HG02973 (cell line): ENCODE data around the gene SECTM1.
"Not testable (repeated sequence)": the region's sequence is repeated elsewhere in the genome, so short reads cannot be mapped to it uniquely, and the experiment has no call there.

ENCODE experiments used
- ATAC-seq: cut with Tn5 transposase; IDR thresholded peaks from one replicate; pipeline ENCODE4 v1.9.1; 2021; ENCODE audit warnings: moderate library complexity; ENCODE audit not compliant: unreplicated experiment

The SECTM1 gene

DNA sequence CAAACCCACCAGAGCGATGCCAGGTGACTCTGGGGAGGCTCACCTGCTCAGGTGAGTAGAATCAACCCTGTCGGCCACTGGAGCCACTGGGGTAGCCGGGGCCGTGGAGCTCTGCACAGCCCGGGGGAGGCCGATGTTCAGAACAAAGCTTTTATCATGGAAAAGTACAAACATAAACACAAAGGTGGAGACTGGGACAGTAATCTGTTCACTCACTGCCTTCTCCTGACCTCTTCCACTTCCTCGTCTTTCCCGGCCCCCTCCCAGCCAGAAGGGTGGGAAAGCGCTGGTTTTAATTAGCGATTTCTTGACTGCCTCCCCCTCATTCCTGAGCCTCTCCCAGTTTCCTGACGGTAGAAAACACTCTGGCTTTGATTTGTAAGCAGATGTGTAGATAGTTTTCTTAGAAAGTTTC lies 15.7 kb upstream of the SECTM1 start:
- ATAC-seq, result no peak

- no peak for ATAC-seq
Measured at GRCh38 chr17:82348866-82349265, 15.3 kb upstream of the SECTM1 start.

GRCh38 chr17:82348434-82348833 lies 14.9 kb upstream of the SECTM1 start:
- ATAC-seq, result no peak

GRCh38 chr17:82347994-82348393 lies 14.4 kb upstream of the SECTM1 start:
- not testable (repeated sequence) for ATAC-seq

- ATAC-seq, result no peak
Measured at GRCh38 chr17:82346342-82347300, 13.1 kb upstream of the SECTM1 start.

DNA sequence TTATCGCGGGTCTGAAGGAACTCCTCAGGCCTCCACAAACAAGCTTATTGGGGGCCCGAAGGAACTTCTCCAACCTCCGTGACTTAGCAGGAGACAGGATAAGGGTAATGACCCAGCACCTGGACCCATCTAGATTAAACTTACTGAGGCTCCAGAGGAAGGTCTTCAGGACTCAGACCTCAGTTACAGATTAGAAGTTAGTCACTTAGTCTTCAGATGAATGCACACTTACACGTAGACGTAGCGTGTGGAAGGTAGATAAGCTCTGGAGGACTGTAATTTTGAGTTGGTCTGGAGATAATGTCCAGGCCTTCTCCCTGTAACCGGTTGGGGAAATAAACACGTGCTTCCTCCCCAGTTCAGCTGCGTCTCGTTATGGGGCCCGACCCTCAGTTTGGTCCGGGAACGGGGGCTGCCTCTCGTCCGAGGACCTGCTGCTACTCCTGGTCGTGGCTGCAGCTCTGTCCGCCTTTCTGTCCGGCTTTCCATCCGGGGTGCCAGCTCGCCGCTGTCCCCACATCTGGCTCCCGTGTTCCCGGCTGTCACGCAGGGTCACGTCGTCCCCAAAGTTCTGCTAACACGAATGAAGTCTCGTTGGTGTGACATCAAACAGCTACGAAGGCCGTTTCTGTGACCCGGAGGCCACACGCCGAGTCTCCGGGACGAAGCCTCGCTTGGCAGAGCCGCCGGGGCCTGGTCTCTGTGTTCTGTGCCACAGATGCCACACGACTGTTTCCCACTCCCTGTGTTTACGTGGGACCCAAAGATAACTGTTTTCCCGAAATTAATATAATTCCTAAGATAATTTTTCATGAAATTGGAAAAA lies 11.8 kb upstream of the SECTM1 start:
- ATAC-seq, result no peak

DNA sequence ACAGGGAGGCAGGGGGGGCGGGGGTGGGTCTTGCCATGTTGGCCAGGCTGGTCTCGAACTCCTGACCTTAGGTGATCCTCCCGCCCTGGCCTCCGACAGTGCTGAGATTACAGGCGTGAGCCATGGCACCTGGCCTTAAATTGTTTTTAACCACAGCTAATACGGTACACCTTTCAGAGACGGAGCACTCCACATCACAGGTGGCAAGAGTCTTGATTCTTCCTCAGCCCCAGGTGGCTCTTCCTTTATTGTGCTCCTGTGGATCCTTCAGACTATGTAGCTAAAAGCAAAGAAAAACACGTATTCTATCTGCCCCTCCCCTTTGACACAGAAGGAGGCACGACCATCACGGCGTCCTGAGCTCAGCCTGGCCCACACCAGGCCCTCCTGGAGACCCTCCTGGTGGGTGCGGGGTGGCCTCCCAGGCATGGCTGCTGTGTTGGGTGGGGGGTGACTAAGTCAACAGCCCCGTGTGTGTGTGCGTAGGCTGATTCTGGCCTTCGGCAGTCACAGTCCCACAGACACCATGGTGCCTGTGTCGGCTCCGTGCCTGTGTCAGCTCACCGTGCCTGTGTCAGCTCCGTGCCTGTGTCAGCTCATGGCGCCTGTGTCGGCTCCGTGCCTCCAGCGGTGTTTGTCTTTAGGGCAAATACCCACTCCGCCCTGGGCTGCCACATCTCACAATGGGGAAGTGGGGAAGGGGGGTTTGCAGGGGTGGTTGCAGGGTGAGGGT lies 10.8 kb upstream of the SECTM1 start:
- no peak for ATAC-seq

DNA sequence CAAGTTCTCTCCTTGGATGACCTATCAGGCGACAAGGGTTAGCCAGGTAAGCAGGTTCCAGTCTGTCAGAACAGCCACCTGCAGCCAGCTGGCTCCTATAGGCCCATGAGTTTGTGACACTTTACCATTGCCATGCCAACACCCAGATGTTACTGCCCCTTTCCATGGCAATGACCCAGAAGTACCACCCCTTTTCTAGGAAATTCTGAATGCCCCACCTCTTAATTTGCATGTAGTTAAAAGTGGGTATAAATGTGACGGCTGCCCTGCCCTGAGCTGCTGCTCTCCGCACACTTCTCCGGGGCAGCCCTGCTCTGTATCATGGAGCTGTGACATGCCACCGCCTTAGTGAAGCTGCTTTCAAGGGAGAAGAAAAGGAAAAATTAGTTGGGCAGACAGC lies 10.0 kb upstream of the SECTM1 start:
- ATAC-seq, result no peak

DNA sequence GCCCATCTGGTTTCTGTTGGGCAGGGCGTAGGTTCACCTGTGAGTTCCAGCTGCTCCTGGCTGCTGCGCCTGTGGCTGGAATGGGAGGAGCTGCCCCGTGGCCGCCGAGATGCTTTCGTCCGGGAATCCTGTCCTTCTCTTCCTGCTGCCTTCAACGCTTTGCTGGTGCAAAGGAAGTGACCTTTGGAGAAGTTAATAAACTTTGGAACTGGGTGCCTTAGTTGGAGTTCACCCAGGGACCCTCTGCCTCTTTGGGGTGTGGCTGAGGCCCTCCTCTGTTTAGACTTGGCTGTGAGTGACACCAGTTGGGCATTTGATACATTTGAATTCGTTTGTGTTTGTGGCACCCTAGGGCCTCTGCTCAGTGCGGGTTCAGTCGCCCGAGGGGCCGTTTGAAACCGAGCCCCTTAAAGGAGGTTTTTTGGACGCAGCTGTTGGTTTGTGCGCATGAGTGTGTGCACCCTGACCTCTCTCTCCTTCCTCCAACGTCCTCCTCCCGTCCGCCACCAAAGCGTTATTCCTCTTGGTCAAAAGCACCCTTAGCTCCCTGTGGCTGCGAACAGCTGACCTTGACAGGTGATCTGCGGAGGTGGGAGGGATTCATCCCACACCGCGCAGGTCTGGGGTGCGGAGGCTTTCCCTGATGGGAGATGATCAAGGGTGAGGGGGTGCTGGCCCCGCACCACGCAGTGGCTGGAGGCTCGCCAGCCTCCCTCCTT lies 9.0 kb upstream of the SECTM1 start:
- no peak for ATAC-seq

GRCh38 chr17:82339634-82340580 lies 6.3 kb upstream of the SECTM1 start:
- ATAC-seq, result no peak

GRCh38 chr17:82338858-82339633 lies 5.5 kb upstream of the SECTM1 start:
- ATAC-seq, result no peak

DNA sequence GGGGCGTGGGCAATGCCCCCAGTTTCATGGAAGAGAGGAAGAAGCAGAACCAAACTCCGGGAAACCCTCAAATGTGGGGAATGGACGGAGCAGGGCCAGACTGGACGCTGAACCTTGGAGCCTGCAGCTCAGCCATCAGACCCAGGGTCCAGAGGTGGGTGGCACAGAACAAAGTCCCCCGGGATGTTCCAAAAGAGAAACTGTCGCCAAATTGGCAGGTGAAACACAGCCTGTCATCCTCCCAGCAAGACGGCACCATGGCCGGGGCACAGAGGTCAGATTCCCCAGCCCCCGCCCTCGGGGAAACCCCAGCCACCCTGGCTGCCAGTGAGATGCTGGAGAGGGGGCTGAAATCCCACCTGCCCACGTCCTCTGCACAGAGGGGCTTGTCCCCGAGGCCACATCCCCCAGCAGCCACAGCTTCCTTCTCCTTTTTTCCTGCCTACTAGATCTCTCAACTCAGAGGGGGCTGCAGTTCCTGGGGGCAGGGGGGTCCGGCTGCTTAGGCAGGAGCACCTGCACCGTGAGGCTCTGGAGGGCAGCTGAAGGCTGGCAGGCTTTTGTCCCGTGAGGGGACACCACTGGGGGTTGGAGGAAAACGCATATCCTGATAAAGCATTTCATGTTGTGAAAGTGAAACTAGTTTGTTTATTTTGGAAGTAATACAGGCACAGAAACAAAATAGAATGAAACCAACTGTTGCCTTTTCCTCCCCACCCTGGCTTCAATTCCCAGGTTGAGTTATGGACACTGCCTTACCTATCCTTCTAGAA lies 1.2 kb upstream of the SECTM1 start:
- no peak for ATAC-seq

DNA sequence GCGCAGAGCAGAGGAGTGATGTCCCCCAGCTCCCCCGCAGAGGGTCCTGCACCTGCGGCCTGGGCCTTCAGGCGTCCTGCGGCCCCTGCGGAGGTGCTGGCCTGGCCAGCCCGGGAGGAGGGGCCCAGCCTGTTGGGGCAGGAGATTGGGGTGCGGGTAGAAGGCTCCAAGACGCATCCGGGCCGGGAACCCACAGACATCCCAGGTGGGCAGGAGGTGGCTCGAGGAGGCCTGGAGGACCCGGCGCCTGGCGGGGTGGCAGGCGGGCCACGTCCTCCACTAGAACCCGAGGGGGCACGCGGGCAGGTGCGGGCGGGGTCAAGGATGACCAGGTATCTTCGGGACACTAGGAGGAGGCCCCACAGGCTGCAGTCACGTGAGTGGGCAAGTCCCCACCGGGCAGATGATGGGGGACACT lies 647 bp upstream of the SECTM1 start:
- ATAC-seq, result no peak

DNA sequence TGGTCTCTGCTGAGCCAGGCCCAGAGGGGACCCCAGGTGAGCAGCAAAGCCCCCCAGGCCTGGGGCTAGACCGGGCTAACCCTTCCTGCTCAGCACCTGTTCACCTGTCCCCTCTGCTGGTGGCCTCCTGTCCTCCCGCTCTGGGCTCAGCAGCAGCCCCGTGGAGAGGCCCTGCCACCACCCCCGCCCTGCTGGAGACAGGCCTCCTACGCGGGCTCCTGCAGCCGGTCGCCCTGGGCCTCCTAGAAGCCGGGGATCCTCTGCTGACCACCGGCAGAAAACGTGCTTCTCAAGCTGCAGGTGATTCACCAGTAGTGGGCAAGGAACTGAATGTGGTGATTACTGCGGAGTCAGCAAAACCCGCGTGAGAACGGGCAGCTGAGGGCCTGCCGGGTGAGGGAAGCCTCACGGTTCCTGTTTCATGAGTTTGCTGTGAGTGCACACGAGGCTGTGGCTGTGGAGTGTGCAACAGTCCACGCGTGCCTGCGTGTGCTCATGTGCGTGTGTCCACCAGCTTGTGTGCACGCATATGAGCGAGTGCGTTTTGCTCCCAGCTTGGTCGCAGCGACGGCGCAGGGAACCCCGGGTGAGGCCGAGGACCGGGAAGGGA lies 792 bp downstream of the SECTM1 start:
- ATAC-seq, result no peak

DNA sequence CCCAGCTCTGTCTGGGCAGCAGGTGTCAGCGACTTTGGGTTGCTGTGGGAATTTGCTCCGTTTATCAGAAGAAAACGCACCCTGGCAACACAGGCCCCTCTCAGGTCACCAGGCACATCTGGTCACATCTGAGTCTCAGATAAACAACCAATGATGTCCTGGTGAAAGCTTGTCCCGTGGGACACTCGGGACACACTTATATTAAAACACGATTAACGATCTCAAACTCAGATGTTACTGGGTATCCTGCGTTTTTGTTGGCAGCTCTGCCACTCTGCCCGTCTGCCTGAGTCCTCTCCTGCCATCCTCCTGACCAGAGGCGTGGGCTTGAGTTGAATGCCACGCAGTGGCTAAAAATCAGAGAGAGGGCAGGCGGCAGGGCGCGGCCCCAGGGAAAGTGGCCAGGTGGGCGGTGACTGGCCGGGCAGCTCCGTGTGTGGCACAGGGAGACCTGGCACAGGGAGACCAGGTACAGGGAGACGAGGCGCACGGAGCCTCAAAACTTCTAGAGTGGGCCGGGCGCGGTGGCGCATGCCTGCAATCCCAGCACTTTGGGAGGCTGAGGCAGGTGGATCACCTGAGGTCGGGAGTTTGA lies 2.1 kb downstream of the SECTM1 start:
- ATAC-seq, result no peak

- no peak for ATAC-seq
Measured at GRCh38 chr17:82330322-82331239, 3.0 kb downstream of the SECTM1 start.
